Liver (tissue), 3 donors: Measurements from ENCODE around the gene POU3F1.

Experiments used
- EGR1 ChIP-seq, 2 donors: IDR thresholded peaks; 2 replicates each; pipeline ENCODE4 v1.6.1; 2016 to 2018; ENCODE audit warnings: antibody characterized with exemption in 2 of 2, low read depth in 2 of 2
- GABPA ChIP-seq, 2 donors: IDR thresholded peaks in 1 of 2; conservative IDR thresholded peaks in 1 of 2; 2 replicates each; pipeline ENCODE4 v1.6.1; 2016; ENCODE audit warnings: antibody characterized with exemption in 2 of 2, mild to moderate bottlenecking in 1 of 2, moderate library complexity in 1 of 2
- TAF1 ChIP-seq: conservative IDR thresholded peaks from 2 replicates; pipeline ENCODE4 v1.6.1; 2016; ENCODE audit warnings: antibody characterized with exemption, mild to moderate bottlenecking
- YY1 ChIP-seq: IDR thresholded peaks from 2 replicates; pipeline ENCODE4 v1.6.1; 2016; ENCODE audit warnings: antibody characterized with exemption, mild to moderate bottlenecking
- TF ChIP-seq, protein P1 (sequence below): fragments of 150-350 bp; IDR thresholded peaks from 2 replicates; pipeline ENCODE4 v1.5.1; 2017; ENCODE audit warnings: improper control_type of control experiment, low read depth, low read length; ENCODE audit not compliant: missing input control
- TF ChIP-seq, protein P2 (sequence below): IDR thresholded peaks from 2 replicates; pipeline ENCODE4 v1.6.1; 2016; ENCODE audit warnings: antibody characterized with exemption, mild to moderate bottlenecking
- TF ChIP-seq, protein P3 (sequence below): IDR thresholded peaks from 2 replicates; pipeline ENCODE4 v1.6.1; 2016; ENCODE audit warnings: antibody characterized with exemption
- TF ChIP-seq, protein P4 (sequence below): IDR thresholded peaks from 2 replicates; pipeline ENCODE4 v1.6.1; 2016; ENCODE audit warnings: antibody characterized with exemption
- TF ChIP-seq, protein P5 (sequence below): IDR thresholded peaks from 2 replicates; pipeline ENCODE4 v1.6.1; 2016; ENCODE audit warnings: antibody characterized with exemption
- donor health status: healthy.
- donor health status: healthy.

DNA sequence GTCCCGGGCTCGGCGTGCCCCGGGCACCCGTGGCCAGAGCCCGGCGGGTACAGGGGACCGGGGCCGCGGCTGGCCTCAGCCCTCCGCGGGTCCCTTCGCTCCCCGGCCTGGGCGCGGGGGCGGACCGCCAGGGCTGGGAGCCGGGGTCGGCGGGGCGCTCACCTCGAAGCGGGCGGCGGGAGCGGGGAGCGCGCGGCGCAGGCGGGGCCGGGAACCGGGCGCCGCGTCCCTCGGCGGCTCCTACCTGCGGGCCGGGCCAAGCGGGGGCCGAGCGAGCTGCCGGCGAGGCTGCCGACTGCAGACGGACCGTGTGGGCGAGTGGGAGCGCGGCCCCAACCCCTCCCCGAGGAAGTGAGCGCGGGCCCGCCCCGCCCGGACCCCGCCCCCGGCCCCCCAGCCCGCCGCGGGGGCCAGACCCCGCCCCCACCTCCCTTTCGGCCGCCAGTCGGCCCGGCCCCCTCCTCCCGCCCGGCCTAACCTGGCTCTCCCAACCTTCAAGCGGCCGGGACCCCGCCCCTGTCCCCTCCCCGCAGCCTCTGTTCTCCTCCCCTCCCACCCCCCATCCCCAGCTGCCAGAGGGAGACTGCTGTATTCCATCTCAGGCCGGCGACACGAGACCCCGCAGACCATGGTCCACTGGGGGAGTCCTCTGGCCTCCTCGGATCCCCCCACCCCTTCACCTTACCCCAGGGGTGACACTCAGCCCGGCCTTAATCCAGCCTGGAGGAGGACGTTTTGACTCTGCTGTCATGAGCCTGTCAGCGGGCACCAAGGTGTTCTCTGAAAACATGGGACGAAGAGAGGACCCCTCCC is 41.2 kb downstream of the POU3F1 start, which contains the start of gene FHL3:
- TF ChIP-seq, protein P1, sequence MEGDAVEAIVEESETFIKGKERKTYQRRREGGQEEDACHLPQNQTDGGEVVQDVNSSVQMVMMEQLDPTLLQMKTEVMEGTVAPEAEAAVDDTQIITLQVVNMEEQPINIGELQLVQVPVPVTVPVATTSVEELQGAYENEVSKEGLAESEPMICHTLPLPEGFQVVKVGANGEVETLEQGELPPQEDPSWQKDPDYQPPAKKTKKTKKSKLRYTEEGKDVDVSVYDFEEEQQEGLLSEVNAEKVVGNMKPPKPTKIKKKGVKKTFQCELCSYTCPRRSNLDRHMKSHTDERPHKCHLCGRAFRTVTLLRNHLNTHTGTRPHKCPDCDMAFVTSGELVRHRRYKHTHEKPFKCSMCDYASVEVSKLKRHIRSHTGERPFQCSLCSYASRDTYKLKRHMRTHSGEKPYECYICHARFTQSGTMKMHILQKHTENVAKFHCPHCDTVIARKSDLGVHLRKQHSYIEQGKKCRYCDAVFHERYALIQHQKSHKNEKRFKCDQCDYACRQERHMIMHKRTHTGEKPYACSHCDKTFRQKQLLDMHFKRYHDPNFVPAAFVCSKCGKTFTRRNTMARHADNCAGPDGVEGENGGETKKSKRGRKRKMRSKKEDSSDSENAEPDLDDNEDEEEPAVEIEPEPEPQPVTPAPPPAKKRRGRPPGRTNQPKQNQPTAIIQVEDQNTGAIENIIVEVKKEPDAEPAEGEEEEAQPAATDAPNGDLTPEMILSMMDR, result no peak
- TF ChIP-seq TAF1 (no peak), YY1 (no peak), EGR1 (IDR thresholded peaks at IDR 0.05; ENCODE audit: low read depth in 2 of 2) (no peak), GABPA (IDR thresholded peaks at IDR 0.05 in 1 of 2, conservative IDR thresholded peaks at IDR 0.05 in 1 of 2) (no peak)
- TF ChIP-seq, protein P2, sequence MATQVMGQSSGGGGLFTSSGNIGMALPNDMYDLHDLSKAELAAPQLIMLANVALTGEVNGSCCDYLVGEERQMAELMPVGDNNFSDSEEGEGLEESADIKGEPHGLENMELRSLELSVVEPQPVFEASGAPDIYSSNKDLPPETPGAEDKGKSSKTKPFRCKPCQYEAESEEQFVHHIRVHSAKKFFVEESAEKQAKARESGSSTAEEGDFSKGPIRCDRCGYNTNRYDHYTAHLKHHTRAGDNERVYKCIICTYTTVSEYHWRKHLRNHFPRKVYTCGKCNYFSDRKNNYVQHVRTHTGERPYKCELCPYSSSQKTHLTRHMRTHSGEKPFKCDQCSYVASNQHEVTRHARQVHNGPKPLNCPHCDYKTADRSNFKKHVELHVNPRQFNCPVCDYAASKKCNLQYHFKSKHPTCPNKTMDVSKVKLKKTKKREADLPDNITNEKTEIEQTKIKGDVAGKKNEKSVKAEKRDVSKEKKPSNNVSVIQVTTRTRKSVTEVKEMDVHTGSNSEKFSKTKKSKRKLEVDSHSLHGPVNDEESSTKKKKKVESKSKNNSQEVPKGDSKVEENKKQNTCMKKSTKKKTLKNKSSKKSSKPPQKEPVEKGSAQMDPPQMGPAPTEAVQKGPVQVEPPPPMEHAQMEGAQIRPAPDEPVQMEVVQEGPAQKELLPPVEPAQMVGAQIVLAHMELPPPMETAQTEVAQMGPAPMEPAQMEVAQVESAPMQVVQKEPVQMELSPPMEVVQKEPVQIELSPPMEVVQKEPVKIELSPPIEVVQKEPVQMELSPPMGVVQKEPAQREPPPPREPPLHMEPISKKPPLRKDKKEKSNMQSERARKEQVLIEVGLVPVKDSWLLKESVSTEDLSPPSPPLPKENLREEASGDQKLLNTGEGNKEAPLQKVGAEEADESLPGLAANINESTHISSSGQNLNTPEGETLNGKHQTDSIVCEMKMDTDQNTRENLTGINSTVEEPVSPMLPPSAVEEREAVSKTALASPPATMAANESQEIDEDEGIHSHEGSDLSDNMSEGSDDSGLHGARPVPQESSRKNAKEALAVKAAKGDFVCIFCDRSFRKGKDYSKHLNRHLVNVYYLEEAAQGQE, result no peak
- TF ChIP-seq, protein P3, sequence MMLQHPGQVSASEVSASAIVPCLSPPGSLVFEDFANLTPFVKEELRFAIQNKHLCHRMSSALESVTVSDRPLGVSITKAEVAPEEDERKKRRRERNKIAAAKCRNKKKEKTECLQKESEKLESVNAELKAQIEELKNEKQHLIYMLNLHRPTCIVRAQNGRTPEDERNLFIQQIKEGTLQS, result no peak
- TF ChIP-seq, protein P4, sequence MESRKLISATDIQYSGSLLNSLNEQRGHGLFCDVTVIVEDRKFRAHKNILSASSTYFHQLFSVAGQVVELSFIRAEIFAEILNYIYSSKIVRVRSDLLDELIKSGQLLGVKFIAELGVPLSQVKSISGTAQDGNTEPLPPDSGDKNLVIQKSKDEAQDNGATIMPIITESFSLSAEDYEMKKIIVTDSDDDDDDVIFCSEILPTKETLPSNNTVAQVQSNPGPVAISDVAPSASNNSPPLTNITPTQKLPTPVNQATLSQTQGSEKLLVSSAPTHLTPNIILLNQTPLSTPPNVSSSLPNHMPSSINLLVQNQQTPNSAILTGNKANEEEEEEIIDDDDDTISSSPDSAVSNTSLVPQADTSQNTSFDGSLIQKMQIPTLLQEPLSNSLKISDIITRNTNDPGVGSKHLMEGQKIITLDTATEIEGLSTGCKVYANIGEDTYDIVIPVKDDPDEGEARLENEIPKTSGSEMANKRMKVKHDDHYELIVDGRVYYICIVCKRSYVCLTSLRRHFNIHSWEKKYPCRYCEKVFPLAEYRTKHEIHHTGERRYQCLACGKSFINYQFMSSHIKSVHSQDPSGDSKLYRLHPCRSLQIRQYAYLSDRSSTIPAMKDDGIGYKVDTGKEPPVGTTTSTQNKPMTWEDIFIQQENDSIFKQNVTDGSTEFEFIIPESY, result no peak
- TF ChIP-seq, protein P5, sequence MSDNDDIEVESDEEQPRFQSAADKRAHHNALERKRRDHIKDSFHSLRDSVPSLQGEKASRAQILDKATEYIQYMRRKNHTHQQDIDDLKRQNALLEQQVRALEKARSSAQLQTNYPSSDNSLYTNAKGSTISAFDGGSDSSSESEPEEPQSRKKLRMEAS, result no peak
